ENCODE results near the gene CBLB. TPM values are rescaled to one million over a fixed set of nuclear protein-coding genes. Genes with fewer than 3 reads are reported as not detected.

The CBLB gene
- total RNA-seq, 1 experiment from 2014 or later: 98.8 TPM

- H3K9me3 ChIP-seq (ENCODE audit: low read length): no peaks in the 10 kb centered on the region
- H2AFZ ChIP-seq (ENCODE audit: low read length): no peak overlapping the region
- no peak for DNase-seq
- H3K9me2 ChIP-seq (replicated peaks; ENCODE audit: insufficient read depth, low read length): no peaks in the 10 kb centered on the region
- no peaks in the 10 kb centered on the region for H3K27me3 ChIP-seq (ENCODE audit: low read length)
- H3K36me3 ChIP-seq (ENCODE audit: insufficient read depth, low read length): no peaks in the 10 kb centered on the region
- no peaks in the 10 kb centered on the region for H4K20me1 ChIP-seq (ENCODE audit: insufficient read depth, low read depth, low read length)
- no peak overlapping the region for H3K4me2 ChIP-seq (ENCODE audit: low read depth, low read length, poor library complexity, severe bottlenecking)
- no peak overlapping the region for H3K4me3 ChIP-seq (ENCODE audit: low read length)
- H3K9ac ChIP-seq (ENCODE audit: low read length): no peak overlapping the region
- no peaks in the 10 kb centered on the region for H3K79me2 ChIP-seq (ENCODE audit: low read length)
- H3K4me1 ChIP-seq (ENCODE audit: low read length): no peaks in the 10 kb centered on the region
- no peak overlapping the region for H3K27ac ChIP-seq (ENCODE audit: low read length)
Measured at GRCh38 chr3:105608623-105609022, 260.2 kb downstream of the CBLB start.

- H4K20me1 ChIP-seq (ENCODE audit: insufficient read depth, low read depth, low read length): no peaks in the 10 kb centered on the region
- H3K79me2 ChIP-seq (ENCODE audit: low read length): no peaks in the 10 kb centered on the region
- no peak overlapping the region for H3K27ac ChIP-seq (ENCODE audit: low read length)
- no peak overlapping the region for H2AFZ ChIP-seq (ENCODE audit: low read length)
- H3K36me3 ChIP-seq (ENCODE audit: insufficient read depth, low read length): no peaks in the 10 kb centered on the region
- no peaks in the 10 kb centered on the region for H3K4me1 ChIP-seq (ENCODE audit: low read length)
- H3K4me3 ChIP-seq (ENCODE audit: low read length): no peak overlapping the region
- H3K4me2 ChIP-seq (ENCODE audit: low read depth, low read length, poor library complexity, severe bottlenecking): no peak overlapping the region
- no peak for DNase-seq
- H3K27me3 ChIP-seq (ENCODE audit: low read length): no peaks in the 10 kb centered on the region
- no peak overlapping the region for H3K9ac ChIP-seq (ENCODE audit: low read length)
- H3K9me2 ChIP-seq (replicated peaks; ENCODE audit: insufficient read depth, low read length): no peaks in the 10 kb centered on the region
- H3K9me3 ChIP-seq (ENCODE audit: low read length): no peaks in the 10 kb centered on the region
Measured at GRCh38 chr3:105606016-105606415, 262.8 kb downstream of the CBLB start.
